ENCODE data around the gene CSNK1G2. TPM values are rescaled to one million over a fixed set of nuclear protein-coding genes. Genes with fewer than 3 reads are reported as not detected.

The CSNK1G2 gene
- total and polyA plus RNA-seq, 2 of the 13 experiments (the other 11 are each of a cell fraction or from before 2014, with no cell fraction given): 53.8 to 72.5 TPM

- TF ChIP-seq, protein P1, sequence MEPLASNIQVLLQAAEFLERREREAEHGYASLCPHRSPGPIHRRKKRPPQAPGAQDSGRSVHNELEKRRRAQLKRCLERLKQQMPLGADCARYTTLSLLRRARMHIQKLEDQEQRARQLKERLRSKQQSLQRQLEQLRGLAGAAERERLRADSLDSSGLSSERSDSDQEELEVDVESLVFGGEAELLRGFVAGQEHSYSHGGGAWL (CRISPR knock-in tag; IDR thresholded peaks at IDR 0.05): no peak
- no peak for TF ChIP-seq ZNF430 (CRISPR knock-in tag; IDR thresholded peaks at IDR 0.05)
- TF ChIP-seq FOSL2 (CRISPR knock-in tag; IDR thresholded peaks at IDR 0.05): peak; percentile 22; the same call in 1 of the 2 replicates
- no peak for TF ChIP-seq ZKSCAN8 (CRISPR knock-in tag; IDR thresholded peaks at IDR 0.05; ENCODE audit: borderline replicate concordance)
- no peak for TF ChIP-seq TMF1 (CRISPR knock-in tag; IDR thresholded peaks at IDR 0.05; ENCODE audit: low read depth)
- TF ChIP-seq, protein P2, sequence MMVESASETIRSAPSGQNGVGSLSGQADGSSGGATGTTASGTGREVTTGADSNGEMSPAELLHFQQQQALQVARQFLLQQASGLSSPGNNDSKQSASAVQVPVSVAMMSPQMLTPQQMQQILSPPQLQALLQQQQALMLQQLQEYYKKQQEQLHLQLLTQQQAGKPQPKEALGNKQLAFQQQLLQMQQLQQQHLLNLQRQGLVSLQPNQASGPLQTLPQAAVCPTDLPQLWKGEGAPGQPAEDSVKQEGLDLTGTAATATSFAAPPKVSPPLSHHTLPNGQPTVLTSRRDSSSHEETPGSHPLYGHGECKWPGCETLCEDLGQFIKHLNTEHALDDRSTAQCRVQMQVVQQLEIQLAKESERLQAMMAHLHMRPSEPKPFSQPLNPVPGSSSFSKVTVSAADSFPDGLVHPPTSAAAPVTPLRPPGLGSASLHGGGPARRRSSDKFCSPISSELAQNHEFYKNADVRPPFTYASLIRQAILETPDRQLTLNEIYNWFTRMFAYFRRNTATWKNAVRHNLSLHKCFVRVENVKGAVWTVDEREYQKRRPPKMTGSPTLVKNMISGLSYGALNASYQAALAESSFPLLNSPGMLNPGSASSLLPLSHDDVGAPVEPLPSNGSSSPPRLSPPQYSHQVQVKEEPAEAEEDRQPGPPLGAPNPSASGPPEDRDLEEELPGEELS (CRISPR knock-in tag; IDR thresholded peaks at IDR 0.05): peak; percentile 29; the same call in 1 of the 2 replicates
- no peak for TF ChIP-seq ZNF530 (CRISPR knock-in tag; IDR thresholded peaks at IDR 0.05; ENCODE audit: low read depth)
- no peak for TF ChIP-seq SETDB1 (CRISPR knock-in tag; IDR thresholded peaks at IDR 0.05; ENCODE audit: borderline replicate concordance)
- TF ChIP-seq SP4 (CRISPR knock-in tag; IDR thresholded peaks at IDR 0.05): no peak
- no peak for TF ChIP-seq ZNF562 (CRISPR knock-in tag; IDR thresholded peaks at IDR 0.05; ENCODE audit: borderline replicate concordance)
- no peak for TF ChIP-seq ZNF20 (CRISPR knock-in tag; IDR thresholded peaks at IDR 0.05)
- TF ChIP-seq TAF15 (IDR thresholded peaks at IDR 0.05; ENCODE audit: low read depth, low read length, poor library complexity, severe bottlenecking): no peak
- no peak for TF ChIP-seq ZNF17 (CRISPR knock-in tag; IDR thresholded peaks at IDR 0.05)
- no peak for TF ChIP-seq FIP1L1 (IDR thresholded peaks at IDR 0.05; ENCODE audit: borderline replicate concordance, insufficient read depth, low read depth, low read length)
- no peak for TF ChIP-seq REPIN1 (CRISPR knock-in tag; IDR thresholded peaks at IDR 0.05; ENCODE audit: borderline replicate concordance, low read depth)
- no peak for TF ChIP-seq HIVEP1 (CRISPR knock-in tag; IDR thresholded peaks at IDR 0.05)
- no peak for TF ChIP-seq NFIC (IDR thresholded peaks at IDR 0.05; ENCODE audit: low read length)
- no peak for TF ChIP-seq ZNF510 (CRISPR knock-in tag; IDR thresholded peaks at IDR 0.05; ENCODE audit: low read depth)
- no peak for TF ChIP-seq CHD2 (IDR thresholded peaks at IDR 0.05; ENCODE audit: low read depth, low read length)
- no peak for TF ChIP-seq GFI1 (CRISPR knock-in tag; IDR thresholded peaks at IDR 0.05; ENCODE audit: borderline replicate concordance)
- no peak for TF ChIP-seq ZNF432 (CRISPR knock-in tag; IDR thresholded peaks at IDR 0.05; ENCODE audit: borderline replicate concordance)
- TF ChIP-seq HOXD1 (CRISPR knock-in tag; IDR thresholded peaks at IDR 0.05): no peak
- TF ChIP-seq MIER3 (CRISPR knock-in tag; IDR thresholded peaks at IDR 0.05; ENCODE audit: borderline replicate concordance): no peak
- TF ChIP-seq ZNF496 (CRISPR knock-in tag; IDR thresholded peaks at IDR 0.05; ENCODE audit: insufficient replicate concordance): no peak
- no peak for TF ChIP-seq ELF4 (CRISPR knock-in tag; IDR thresholded peaks at IDR 0.05; ENCODE audit: borderline replicate concordance)
- no peak for TF ChIP-seq RNF2 (conservative IDR thresholded peaks at IDR 0.05; ENCODE audit: low read depth)
- no peak for TF ChIP-seq ELK4 (CRISPR knock-in tag; IDR thresholded peaks at IDR 0.05; ENCODE audit: borderline replicate concordance)
- TF ChIP-seq CEBPG (CRISPR knock-in tag; IDR thresholded peaks at IDR 0.05): peak; percentile 90
- 0 out of 2 replicates have a peak, but pooled peaks have one; percentile 12 for TF ChIP-seq HHEX (CRISPR knock-in tag; IDR thresholded peaks at IDR 0.05)
Observed at GRCh38 chr19:1902923-1903322, 38.0 kb upstream of the CSNK1G2 start (continued).
